ENCODE results near the gene BBIP1.

Gene BBIP1

DNA sequence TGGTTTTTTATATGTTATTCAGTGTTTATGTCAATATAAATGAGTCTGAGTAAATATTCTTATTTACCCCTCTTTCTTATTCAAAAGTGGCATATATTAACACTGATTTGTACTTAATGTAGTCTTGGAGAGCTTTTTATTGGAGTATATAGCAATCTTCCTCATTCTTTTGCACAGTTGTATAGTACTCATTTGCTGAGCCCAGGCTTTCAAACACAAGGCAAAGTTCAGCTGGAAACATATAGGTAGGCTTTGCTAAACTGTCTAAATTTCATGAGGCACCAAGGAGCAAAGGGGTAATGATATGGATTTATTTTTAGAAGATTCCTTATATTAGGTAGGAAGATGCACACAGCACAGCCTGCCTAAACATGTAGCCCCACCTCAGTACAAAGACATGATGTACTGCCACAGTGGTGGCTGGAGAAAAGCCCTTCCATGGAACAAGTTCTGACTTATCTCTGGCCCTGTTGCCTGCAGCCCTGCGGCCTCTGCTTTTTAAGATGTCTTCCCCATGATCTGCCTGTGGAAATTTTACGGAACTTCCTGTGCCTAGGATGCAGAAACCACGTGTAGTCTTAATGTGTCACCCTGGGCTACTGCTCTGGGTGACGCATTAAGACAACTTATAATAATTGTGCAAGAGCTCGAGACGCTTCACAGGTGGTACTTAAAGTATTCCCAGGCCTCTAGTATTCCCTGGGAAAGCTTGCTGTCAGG lies 56.9 kb downstream of the BBIP1 start:
- 91% methylated on average over 6 of the region's 6 CpGs for WGBS (ENCODE audit: insufficient coverage)
- no peak for DNase-seq
- no peaks in the 10 kb centered on the region for H3K9me3 ChIP-seq (ENCODE audit: control extremely low read depth in 1 of 5, control insufficient read depth in 4 of 5, insufficient read depth in 2 of 5, low read depth in 1 of 5, low read length in 4 of 5)
- H3K4me3 ChIP-seq (ENCODE audit: control insufficient read depth in 1 of 7, extremely low read depth in 1 of 7, insufficient read depth in 4 of 7, low read depth in 2 of 7, low read length in 6 of 7), result no peak overlapping the region
- H3K27ac ChIP-seq (ENCODE audit: insufficient read depth in 1 of 2, low read depth in 1 of 2, low read length in 2 of 2, poor library complexity in 1 of 2, severe bottlenecking in 2 of 2), result no peak overlapping the region
- POLR2A ChIA-PET, result interaction anchor here (1.2 kb wide), 1 partner anchor 9 kb away, joined by 3 read pairs; no protein-coding TSS in a partner anchor
- CTCF ChIA-PET, result interaction anchor here (1.7 to 3.0 kb wide), 2 partner anchors 9 to 55 kb away, joined by 4 to 10 read pairs; partner anchors contain the start of gene PDCD4
- H3K36me3 ChIP-seq (ENCODE audit: control insufficient read depth in 4 of 4, insufficient read depth in 4 of 4, low read length in 3 of 4), result no peaks in the 10 kb centered on the region
- no peaks in the 10 kb centered on the region for H3K27me3 ChIP-seq (replicated peaks in 2 of 5; ENCODE audit: control insufficient read depth in 4 of 5, insufficient read depth in 5 of 5, low read length in 4 of 5)
- H3K4me1 ChIP-seq (ENCODE audit: control extremely low read depth in 1 of 4, control insufficient read depth in 4 of 4, insufficient read depth in 4 of 4, low read length in 3 of 4), result peaks cover 53 to 92% (median 74%) of the 10 kb centered on the region in 4 experiments

DNA sequence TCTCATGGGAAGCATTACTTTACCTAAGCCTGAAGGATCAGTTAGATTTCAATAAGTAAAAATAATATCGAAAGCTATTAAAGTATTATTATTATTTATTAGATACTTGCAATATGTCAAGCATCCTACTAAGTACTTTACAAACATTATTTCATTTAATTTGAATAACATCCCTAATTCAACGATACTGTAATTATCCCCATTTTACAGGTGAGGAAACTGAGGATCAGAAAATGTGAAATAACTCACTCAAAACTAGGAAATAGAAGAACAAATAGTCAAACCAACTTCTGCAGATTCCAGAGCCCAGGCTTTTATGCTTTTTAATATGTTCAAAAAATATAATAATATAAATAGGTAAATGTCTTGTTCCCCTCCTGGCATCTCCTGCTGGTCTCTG lies 57.5 kb downstream of the BBIP1 start:
- H3K4me3 ChIP-seq (ENCODE audit: control insufficient read depth in 1 of 7, extremely low read depth in 1 of 7, insufficient read depth in 4 of 7, low read depth in 2 of 7, low read length in 6 of 7), result no peak overlapping the region
- no peak overlapping the region for H3K27ac ChIP-seq (ENCODE audit: insufficient read depth in 1 of 2, low read depth in 1 of 2, low read length in 2 of 2, poor library complexity in 1 of 2, severe bottlenecking in 2 of 2)
- WGBS (ENCODE audit: insufficient coverage), result no CpG with 5 or more reads among the region's 2 CpGs
- CTCF ChIA-PET, result interaction anchor here (0.9 to 3.0 kb wide), 4 partner anchors 10 to 54 kb away, joined by 3 to 10 read pairs (median 4); partner anchors contain the start of gene PDCD4
- H3K9me3 ChIP-seq (ENCODE audit: control extremely low read depth in 1 of 5, control insufficient read depth in 4 of 5, insufficient read depth in 2 of 5, low read depth in 1 of 5, low read length in 4 of 5), result no peaks in the 10 kb centered on the region
- no peaks in the 10 kb centered on the region for H3K27me3 ChIP-seq (replicated peaks in 2 of 5; ENCODE audit: control insufficient read depth in 4 of 5, insufficient read depth in 5 of 5, low read length in 4 of 5)
- no peak for DNase-seq
- POLR2A ChIA-PET, result no interaction called here
- no peaks in the 10 kb centered on the region for H3K36me3 ChIP-seq (ENCODE audit: control insufficient read depth in 4 of 4, insufficient read depth in 4 of 4, low read length in 3 of 4)
- peaks cover 51 to 86% (median 68%) of the 10 kb centered on the region in 4 experiments for H3K4me1 ChIP-seq (ENCODE audit: control extremely low read depth in 1 of 4, control insufficient read depth in 4 of 4, insufficient read depth in 4 of 4, low read length in 3 of 4)

DNA sequence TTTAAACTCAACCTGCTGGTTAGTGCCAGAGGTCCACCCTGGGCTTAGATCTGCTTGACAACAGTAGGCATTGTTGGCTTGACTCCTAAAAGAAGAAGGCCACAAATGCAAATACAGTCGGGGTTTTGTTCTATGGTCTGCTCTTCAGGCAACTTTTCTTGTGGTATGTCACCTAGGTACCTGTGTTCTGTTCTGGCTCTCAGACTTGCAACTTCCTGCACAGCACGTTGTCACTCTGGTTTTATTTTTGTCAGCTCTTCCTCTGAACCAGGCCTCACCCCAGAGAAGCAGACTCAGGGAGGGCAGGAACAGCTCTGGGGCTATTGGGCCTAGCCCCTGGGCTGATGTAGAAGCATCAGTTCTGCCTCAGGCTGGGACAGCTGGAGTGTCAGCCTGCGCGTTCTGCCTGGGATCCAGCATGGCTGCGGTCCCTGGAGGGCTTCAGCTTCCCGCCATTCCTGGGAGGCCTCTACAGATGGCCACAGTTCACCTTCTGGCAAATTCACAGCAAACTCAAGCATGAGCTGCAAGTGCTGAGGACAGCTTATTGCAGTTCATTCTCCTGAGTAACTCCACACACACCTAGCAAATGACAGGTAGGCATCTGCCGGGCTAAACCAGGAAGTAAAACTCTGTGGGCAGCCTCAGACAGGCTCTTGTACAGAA lies 58.3 kb downstream of the BBIP1 start:
- Histone ChIP-seq H3K36me3 (ENCODE audit: control insufficient read depth in 4 of 4, insufficient read depth in 4 of 4, low read length in 3 of 4) (no peaks in the 10 kb centered on the region), H3K27ac (ENCODE audit: insufficient read depth in 1 of 2, low read depth in 1 of 2, low read length in 2 of 2, poor library complexity in 1 of 2, severe bottlenecking in 2 of 2) (no peak overlapping the region), H3K27me3 (replicated peaks in 2 of 5; ENCODE audit: control insufficient read depth in 4 of 5, insufficient read depth in 5 of 5, low read length in 4 of 5) (no peaks in the 10 kb centered on the region), H3K4me1 (ENCODE audit: control extremely low read depth in 1 of 4, control insufficient read depth in 4 of 4, insufficient read depth in 4 of 4, low read length in 3 of 4) (peaks cover 51 to 79% (median 62%) of the 10 kb centered on the region in 4 experiments), H3K9me3 (ENCODE audit: control extremely low read depth in 1 of 5, control insufficient read depth in 4 of 5, insufficient read depth in 2 of 5, low read depth in 1 of 5, low read length in 4 of 5) (no peaks in the 10 kb centered on the region), H3K4me3 (ENCODE audit: control insufficient read depth in 1 of 7, extremely low read depth in 1 of 7, insufficient read depth in 4 of 7, low read depth in 2 of 7, low read length in 6 of 7) (no peak overlapping the region)
- ChIA-PET CTCF (interaction anchor here (0.9 to 3.0 kb wide), 4 partner anchors 11 to 53 kb away, joined by 3 to 10 read pairs (median 4); partner anchors contain the start of gene PDCD4), POLR2A (interaction anchor here (1.0 kb wide), 1 partner anchor 11 kb away, joined by 5 read pairs; the partner anchor contains the start of gene PDCD4)
- 82% methylated on average over 6 of the region's 7 CpGs for WGBS (ENCODE audit: insufficient coverage)
- peak in 1 of 3 donors; percentile 43 for DNase-seq

DNA sequence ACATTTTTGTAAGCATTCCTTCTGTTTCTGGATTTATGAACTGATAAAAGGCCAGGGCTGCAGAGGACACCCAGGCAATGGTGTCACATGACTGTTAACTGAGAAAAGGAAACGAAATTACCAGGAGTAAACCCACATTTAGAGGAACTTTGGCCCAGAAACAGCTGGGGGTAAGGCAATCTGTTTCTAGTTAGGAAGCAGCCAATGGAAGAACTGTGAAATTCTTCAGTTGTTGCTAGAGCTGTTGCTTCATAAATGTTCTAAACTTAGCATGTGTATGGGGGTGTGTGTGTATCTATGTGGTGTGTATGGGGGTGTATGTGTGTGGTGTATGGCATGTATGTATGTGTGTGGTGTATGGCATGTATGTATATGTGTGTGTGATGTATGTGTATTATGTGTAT lies 59.0 kb downstream of the BBIP1 start:
- peak in 2 of 3 donors; percentile 55 to 57 for DNase-seq
- Histone ChIP-seq H3K9me3 (ENCODE audit: control extremely low read depth in 1 of 5, control insufficient read depth in 4 of 5, insufficient read depth in 2 of 5, low read depth in 1 of 5, low read length in 4 of 5) (no peaks in the 10 kb centered on the region), H3K4me3 (ENCODE audit: control insufficient read depth in 1 of 7, extremely low read depth in 1 of 7, insufficient read depth in 4 of 7, low read depth in 2 of 7, low read length in 6 of 7) (no peak overlapping the region), H3K27me3 (replicated peaks in 2 of 5; ENCODE audit: control insufficient read depth in 4 of 5, insufficient read depth in 5 of 5, low read length in 4 of 5) (no peaks in the 10 kb centered on the region), H3K4me1 (ENCODE audit: control extremely low read depth in 1 of 4, control insufficient read depth in 4 of 4, insufficient read depth in 4 of 4, low read length in 3 of 4) (peaks cover 43 to 72% (median 55%) of the 10 kb centered on the region in 4 experiments), H3K27ac (ENCODE audit: insufficient read depth in 1 of 2, low read depth in 1 of 2, low read length in 2 of 2, poor library complexity in 1 of 2, severe bottlenecking in 2 of 2) (peak overlapping the region in 1 of 2 experiments; percentile 11), H3K36me3 (ENCODE audit: control insufficient read depth in 4 of 4, insufficient read depth in 4 of 4, low read length in 3 of 4) (no peaks in the 10 kb centered on the region)
- ChIA-PET CTCF (interaction anchor here (1.4 to 3.5 kb wide), 3 partner anchors 10 to 16 kb away, joined by 4 to 34 read pairs (median 10); partner anchors contain the start of gene PDCD4), POLR2A (interaction anchor here (1.0 kb wide), 1 partner anchor 12 kb away, joined by 5 read pairs; the partner anchor contains the start of gene PDCD4)
- 0% methylated on average over 1 of the region's 1 CpG for WGBS (ENCODE audit: insufficient coverage)

DNA sequence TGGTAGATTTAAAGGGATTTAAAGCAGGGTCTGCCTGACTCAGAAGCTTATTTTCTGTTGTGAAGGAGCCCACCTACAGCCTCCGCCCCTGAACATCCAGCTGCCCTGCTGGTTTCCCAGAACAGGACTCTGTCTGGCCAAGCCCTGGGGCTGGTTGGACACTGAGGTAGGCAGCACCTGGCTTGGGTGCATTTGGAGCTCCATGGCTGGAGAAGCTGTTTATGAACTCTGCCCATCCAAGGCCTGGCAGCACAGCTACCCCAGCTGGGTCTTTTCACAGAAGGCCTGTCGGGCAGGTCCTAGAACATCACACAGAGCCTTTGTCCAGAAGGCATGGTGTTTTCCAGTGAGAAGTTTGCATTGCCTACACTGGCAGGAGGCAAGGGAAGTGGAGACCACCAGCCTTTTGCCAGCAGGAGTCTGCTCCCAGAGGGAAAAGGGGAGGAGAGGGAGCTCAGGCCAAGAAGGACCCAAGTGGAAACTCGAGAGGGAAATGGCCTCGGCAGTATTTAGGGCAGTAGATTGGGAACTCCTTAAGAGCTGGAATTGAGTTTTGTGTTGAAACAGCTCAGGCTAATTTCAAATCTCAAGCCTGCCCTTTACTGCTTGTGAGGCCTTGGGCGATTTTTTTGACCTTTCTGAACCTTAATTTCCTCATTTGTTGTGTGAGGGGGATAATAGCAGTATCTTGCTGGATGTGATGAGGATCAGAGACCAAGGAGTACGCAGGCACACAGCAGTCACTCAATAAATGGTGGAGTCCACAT lies 59.6 kb downstream of the BBIP1 start:
- H3K4me3 ChIP-seq (ENCODE audit: control insufficient read depth in 1 of 7, extremely low read depth in 1 of 7, insufficient read depth in 4 of 7, low read depth in 2 of 7, low read length in 6 of 7), result no peak overlapping the region
- ChIA-PET CTCF (interaction anchor here (0.9 to 3.5 kb wide), 7 partner anchors 8 to 111 kb away, joined by 3 to 34 read pairs (median 3); partner anchors contain the start of gene PDCD4), POLR2A (interaction anchor here (0.9 to 1.0 kb wide), 2 partner anchors 12 kb away, joined by 3 to 5 read pairs; partner anchors contain the start of gene PDCD4)
- H3K36me3 ChIP-seq (ENCODE audit: control insufficient read depth in 4 of 4, insufficient read depth in 4 of 4, low read length in 3 of 4), result no peaks in the 10 kb centered on the region
- H3K9me3 ChIP-seq (ENCODE audit: control extremely low read depth in 1 of 5, control insufficient read depth in 4 of 5, insufficient read depth in 2 of 5, low read depth in 1 of 5, low read length in 4 of 5), result no peaks in the 10 kb centered on the region
- peaks cover 38 to 66% (median 50%) of the 10 kb centered on the region in 4 experiments for H3K4me1 ChIP-seq (ENCODE audit: control extremely low read depth in 1 of 4, control insufficient read depth in 4 of 4, insufficient read depth in 4 of 4, low read length in 3 of 4)
- H3K27ac ChIP-seq (ENCODE audit: insufficient read depth in 1 of 2, low read depth in 1 of 2, low read length in 2 of 2, poor library complexity in 1 of 2, severe bottlenecking in 2 of 2), result peak overlapping the region in 1 of 2 experiments; percentile 11
- 96% methylated on average over 4 of the region's 6 CpGs for WGBS (ENCODE audit: insufficient coverage)
- no peaks in the 10 kb centered on the region for H3K27me3 ChIP-seq (replicated peaks in 2 of 5; ENCODE audit: control insufficient read depth in 4 of 5, insufficient read depth in 5 of 5, low read length in 4 of 5)
- no peak for DNase-seq

DNA sequence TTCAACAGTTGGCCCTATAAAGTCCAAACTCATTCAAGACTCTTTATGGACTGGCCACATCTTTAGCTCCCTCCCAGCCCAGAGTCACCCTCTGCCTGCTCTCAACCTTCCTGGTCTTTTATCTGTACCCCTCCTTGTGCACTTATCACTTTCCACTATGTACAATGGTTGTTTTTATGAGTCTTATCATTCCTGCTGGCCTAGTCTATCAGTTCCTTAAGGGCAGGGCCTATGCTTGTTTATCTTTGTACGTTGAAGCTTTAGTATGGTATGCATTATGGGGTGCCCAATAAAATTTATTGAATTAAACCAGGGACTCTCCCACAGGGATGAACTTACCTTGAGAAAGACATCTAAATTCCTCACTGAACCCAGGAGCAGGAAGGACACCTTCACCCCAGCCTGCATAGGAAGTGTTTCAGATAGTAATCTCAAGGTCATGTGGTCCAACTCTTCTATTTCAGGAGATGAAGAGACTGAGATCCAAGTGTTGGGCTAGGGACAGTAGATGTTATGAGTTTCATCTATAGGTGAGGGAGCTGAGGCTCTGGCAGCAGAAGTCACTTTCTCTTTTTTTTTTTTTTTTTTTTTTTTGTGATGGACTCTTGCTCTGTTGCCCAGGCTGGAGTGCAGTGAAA lies 60.6 kb downstream of the BBIP1 start:
- Histone ChIP-seq H3K36me3 (ENCODE audit: control insufficient read depth in 4 of 4, insufficient read depth in 4 of 4, low read length in 3 of 4) (no peaks in the 10 kb centered on the region), H3K27ac (ENCODE audit: insufficient read depth in 1 of 2, low read depth in 1 of 2, low read length in 2 of 2, poor library complexity in 1 of 2, severe bottlenecking in 2 of 2) (peak overlapping the region in 1 of 2 experiments; percentile 32), H3K4me3 (ENCODE audit: control insufficient read depth in 1 of 7, extremely low read depth in 1 of 7, insufficient read depth in 4 of 7, low read depth in 2 of 7, low read length in 6 of 7) (no peak overlapping the region), H3K9me3 (ENCODE audit: control extremely low read depth in 1 of 5, control insufficient read depth in 4 of 5, insufficient read depth in 2 of 5, low read depth in 1 of 5, low read length in 4 of 5) (no peaks in the 10 kb centered on the region), H3K4me1 (ENCODE audit: control extremely low read depth in 1 of 4, control insufficient read depth in 4 of 4, insufficient read depth in 4 of 4, low read length in 3 of 4) (peaks cover 29 to 59% (median 45%) of the 10 kb centered on the region in 4 experiments), H3K27me3 (replicated peaks in 2 of 5; ENCODE audit: control insufficient read depth in 4 of 5, insufficient read depth in 5 of 5, low read length in 4 of 5) (no peaks in the 10 kb centered on the region)
- peak in 1 of 3 donors; percentile 41 for DNase-seq
- ChIA-PET CTCF (interaction anchor here (0.9 to 3.5 kb wide), 9 partner anchors 9 to 110 kb away, joined by 3 to 34 read pairs (median 5); partner anchors contain the start of gene PDCD4), POLR2A (interaction anchor here (0.9 kb wide), 1 partner anchor 13 kb away, joined by 3 read pairs; the partner anchor contains the start of gene PDCD4)
- no CpG with 5 or more reads among the region's 1 CpG for WGBS (ENCODE audit: insufficient coverage)

Measured in common myeloid progenitor, CD34-positive (primary cell).